Transverse colon (tissue), 4 donors: ENCODE data around the gene DOCK8. TPM values are rescaled to one million over a fixed set of nuclear protein-coding genes. Genes with fewer than 3 reads are reported as not detected.

Experiments used
- DNase-seq: peaks from one replicate; pipeline ENCODE4 v3.0.0-alpha.2; 2019
- H3K27ac ChIP-seq, 4 donors: fragments of 200-600 bp; sonication (generic); 2 replicates each; pipeline ENCODE4 v1.5.1; 2016 to 2018; ENCODE audit warnings: inconsistent platforms in 4 of 4
- H3K27me3 ChIP-seq: fragments of 200-600 bp; sonication (generic); 2 replicates; pipeline ENCODE4 v1.5.1; 2017; ENCODE audit warnings: inconsistent platforms
- H3K36me3 ChIP-seq, 4 donors: fragments of 200-600 bp; sonication (generic); 2 replicates each; pipeline ENCODE4 v1.5.1; 2017 to 2019; ENCODE audit warnings: inconsistent platforms in 4 of 4
- H3K4me1 ChIP-seq, 4 donors: fragments of 200-600 bp; sonication (generic); 2 replicates each; pipeline ENCODE4 v1.5.1; 2017 to 2020; ENCODE audit warnings: inconsistent platforms in 4 of 4
- H3K4me3 ChIP-seq, 4 donors: fragments of 200-600 bp; sonication (generic); 1 replicate in 1 of 4; 2 replicates in 3 of 4; pipeline versions ENCODE4 v1.5.1 to v1.6.1; 2017 to 2019; ENCODE audit warnings: inconsistent platforms in 4 of 4
- H3K9me3 ChIP-seq, 2 donors: fragments of 200-600 bp; sonication (generic); 2 replicates each; pipeline ENCODE4 v1.5.1; 2017 to 2019; ENCODE audit warnings: inconsistent platforms in 2 of 2
- EP300 ChIP-seq: sonication (generic); formaldehyde crosslinking; IDR thresholded peaks from one replicate; pipeline ENCODE4 v1.6.1; 2017; ENCODE audit warnings: antibody characterized with exemption, low read depth
- POLR2A ChIP-seq: fragments of 450-650 bp; IDR thresholded peaks from one replicate; pipeline ENCODE4 v1.6.1; 2016; ENCODE audit warnings: antibody characterized with exemption, mild to moderate bottlenecking, moderate library complexity
- POLR2AphosphoS5 ChIP-seq, 3 donors: sonication (generic); formaldehyde crosslinking; IDR thresholded peaks; one replicate each; pipeline ENCODE4 v1.6.1; 2016; ENCODE audit warnings: antibody characterized with exemption in 3 of 3
- WGBS, 2 donors: methylation state at CpG; one replicate each; pipeline ENCODE4 v1.1.5; 2018; ENCODE audit warnings: low coverage in 1 of 2; 5-methylcytosine and 5-hydroxymethylcytosine counted together
- in situ Hi-C, 4 donors: fragments of 200-750 bp; cut with MboI; loops; one replicate each; pipeline versions ENCODE4 v1.15.0 to v1.15.1; 2017; ENCODE audit warnings: low sequenced_read_pairs in 3 of 4, low pct_ligation_motif_present in 1 of 4, low pct_unique_long_range_greater_than_20kb in 1 of 4
- intact Hi-C: fragments of 100-400 bp; cut with DNase I; formaldehyde crosslinking; loops from one replicate; pipeline ENCODE4 v1.15.1; 2023; ENCODE audit warnings: low total_unique reads
- total RNA-seq, 4 donors: library from RNA; depleted of rRNA; stranded (reverse); fragments of >200 nt; gene quantifications; one replicate each; pipeline ENCODE4 v1.1.0, GENCODE V29; 2016
- TF ChIP-seq, protein P1 (sequence below), 5 experiments: fragments of 200-600 bp in 3 of 5; fragments of 450-650 bp in 2 of 5; sonication (generic) in 3 of 5; IDR thresholded peaks; 1 replicate in 2 of 5; 2 replicates in 3 of 5; pipeline ENCODE4 v1.5.1; 2016 to 2017; ENCODE audit warnings: antibody characterized with exemption in 5 of 5, inconsistent platforms in 3 of 5, mild to moderate bottlenecking in 2 of 5, moderate library complexity in 1 of 5

Gene DOCK8
- total RNA-seq, 4 donors from 2014 or later, result 11.2 to 59.5 (median 14.7) TPM

DNA sequence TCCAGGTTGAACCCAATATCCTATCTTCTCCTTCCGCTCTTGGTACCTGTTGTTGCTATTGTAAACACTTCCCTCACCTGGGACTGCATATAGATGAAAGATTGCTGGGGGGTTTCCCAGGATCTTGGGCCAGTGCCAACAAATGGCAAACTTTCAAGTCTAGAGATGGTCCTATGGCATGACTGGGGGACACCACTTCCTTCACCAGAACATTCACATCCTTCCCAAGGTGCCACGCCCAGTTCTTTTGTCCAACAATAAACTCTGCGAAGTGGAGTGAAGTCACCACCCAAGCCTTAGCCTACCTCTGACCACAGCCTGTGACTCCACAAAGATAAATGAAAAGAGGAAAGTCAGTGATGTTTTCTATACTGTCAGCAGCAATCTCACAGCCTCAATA, 34.4 kb downstream of the DOCK8 start:
- no peak for DNase-seq
- Histone ChIP-seq H3K27me3 (no peaks in the 10 kb centered on the region), H3K4me3 (no peak overlapping the region), H3K9me3 (no peaks in the 10 kb centered on the region), H3K27ac (no peak overlapping the region), H3K36me3 (no peaks in the 10 kb centered on the region), H3K4me1 (no peaks in the 10 kb centered on the region)
- intact Hi-C loops, result no loop called here
- WGBS, 2 donors, result 70 to 88% methylated on average over 2 to 3 of the region's 3 CpGs
- no peak for TF ChIP-seq POLR2AphosphoS5 (IDR thresholded peaks at IDR 0.05)
- TF ChIP-seq EP300, result no peak
- TF ChIP-seq, protein P1, sequence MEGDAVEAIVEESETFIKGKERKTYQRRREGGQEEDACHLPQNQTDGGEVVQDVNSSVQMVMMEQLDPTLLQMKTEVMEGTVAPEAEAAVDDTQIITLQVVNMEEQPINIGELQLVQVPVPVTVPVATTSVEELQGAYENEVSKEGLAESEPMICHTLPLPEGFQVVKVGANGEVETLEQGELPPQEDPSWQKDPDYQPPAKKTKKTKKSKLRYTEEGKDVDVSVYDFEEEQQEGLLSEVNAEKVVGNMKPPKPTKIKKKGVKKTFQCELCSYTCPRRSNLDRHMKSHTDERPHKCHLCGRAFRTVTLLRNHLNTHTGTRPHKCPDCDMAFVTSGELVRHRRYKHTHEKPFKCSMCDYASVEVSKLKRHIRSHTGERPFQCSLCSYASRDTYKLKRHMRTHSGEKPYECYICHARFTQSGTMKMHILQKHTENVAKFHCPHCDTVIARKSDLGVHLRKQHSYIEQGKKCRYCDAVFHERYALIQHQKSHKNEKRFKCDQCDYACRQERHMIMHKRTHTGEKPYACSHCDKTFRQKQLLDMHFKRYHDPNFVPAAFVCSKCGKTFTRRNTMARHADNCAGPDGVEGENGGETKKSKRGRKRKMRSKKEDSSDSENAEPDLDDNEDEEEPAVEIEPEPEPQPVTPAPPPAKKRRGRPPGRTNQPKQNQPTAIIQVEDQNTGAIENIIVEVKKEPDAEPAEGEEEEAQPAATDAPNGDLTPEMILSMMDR (IDR thresholded peaks at IDR 0.05), result no peak
- no peak for TF ChIP-seq POLR2A
- in situ Hi-C loops, result no loop called here

DNA sequence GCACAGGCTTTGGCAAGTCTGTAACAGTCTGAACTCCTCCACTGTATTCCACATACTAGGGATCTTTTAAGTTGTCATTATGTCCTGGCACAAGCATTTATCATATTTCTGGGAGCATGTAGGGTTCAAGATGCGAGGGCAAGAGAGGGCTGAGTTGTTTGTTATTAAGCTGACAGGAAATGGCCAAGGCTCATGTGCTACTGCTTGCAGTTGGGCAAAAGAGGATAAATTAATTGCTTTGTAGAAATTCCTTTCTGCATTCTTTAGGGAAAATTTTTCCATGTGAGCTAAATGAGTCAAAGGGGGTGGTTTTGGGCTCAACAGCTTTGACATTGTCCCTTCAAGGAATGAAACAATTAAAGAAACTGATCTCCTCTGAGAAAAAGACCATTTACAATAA, 35.4 kb downstream of the DOCK8 start:
- Histone ChIP-seq H3K4me3 (no peak overlapping the region), H3K27me3 (no peaks in the 10 kb centered on the region), H3K9me3 (no peaks in the 10 kb centered on the region), H3K36me3 (no peaks in the 10 kb centered on the region), H3K4me1 (no peaks in the 10 kb centered on the region), H3K27ac (no peak overlapping the region)
- 73% methylated on average over 1 of the region's 1 CpG; no CpG with 5 or more reads in 1 of the 2 donors for WGBS, 2 donors
- in situ Hi-C loops (no loop called here), intact Hi-C loops (no loop called here)
- TF ChIP-seq POLR2AphosphoS5 (IDR thresholded peaks at IDR 0.05) (no peak), EP300 (no peak), POLR2A (no peak)
- TF ChIP-seq, protein P1 (IDR thresholded peaks at IDR 0.05), result no peak
- DNase-seq, result no peak

DNA sequence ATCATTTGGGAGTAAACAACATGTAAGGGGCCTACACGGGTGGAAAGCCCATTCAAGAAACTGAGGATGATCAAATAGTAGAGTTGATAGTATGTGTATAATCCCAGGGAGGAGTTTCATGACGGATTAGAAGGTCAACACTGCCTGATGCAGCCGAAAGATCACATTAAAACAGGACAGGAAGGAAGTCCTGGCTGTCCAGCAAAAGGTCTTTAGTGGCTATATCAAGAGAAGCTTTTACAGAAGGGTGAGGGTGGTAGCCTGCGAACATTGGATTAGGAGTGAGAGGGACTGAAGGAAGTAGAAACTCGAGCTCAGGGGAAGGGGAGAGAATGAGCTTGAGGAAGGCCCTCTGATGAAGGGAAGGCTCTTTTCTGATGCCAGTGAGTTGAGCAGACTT, 36.0 kb downstream of the DOCK8 start:
- H3K4me1 ChIP-seq, result no peaks in the 10 kb centered on the region
- H3K36me3 ChIP-seq, result no peaks in the 10 kb centered on the region
- 63 to 71% methylated on average over 5 of the region's 5 CpGs for WGBS, 2 donors
- in situ Hi-C loops (no loop called here), intact Hi-C loops (no loop called here)
- no peaks in the 10 kb centered on the region for H3K9me3 ChIP-seq
- H3K27me3 ChIP-seq, result no peaks in the 10 kb centered on the region
- DNase-seq, result no peak
- no peak overlapping the region for H3K4me3 ChIP-seq
- TF ChIP-seq, protein P1 (IDR thresholded peaks at IDR 0.05), result no peak
- TF ChIP-seq POLR2AphosphoS5 (IDR thresholded peaks at IDR 0.05) (no peak), EP300 (no peak), POLR2A (no peak)
- no peak overlapping the region for H3K27ac ChIP-seq

DNA sequence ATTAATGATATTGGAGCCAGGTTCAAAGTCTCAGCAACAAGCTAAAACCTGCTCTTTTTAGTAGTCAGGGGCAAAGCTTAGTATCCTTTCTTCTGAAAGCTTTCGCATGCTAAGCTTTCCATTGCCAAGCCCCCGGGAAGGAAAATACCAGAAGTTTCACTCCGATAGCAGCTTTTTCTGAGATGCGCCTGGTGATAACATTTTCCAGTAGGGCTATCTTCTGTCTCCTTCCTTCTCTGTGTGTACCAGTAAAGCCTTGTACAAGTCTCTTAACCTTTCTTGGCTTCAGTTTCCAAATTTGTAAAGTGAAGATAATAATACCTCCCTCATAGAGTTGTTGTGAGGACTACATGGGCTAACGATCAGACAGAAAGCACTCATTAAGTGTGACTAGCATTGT, 36.7 kb downstream of the DOCK8 start:
- no peak overlapping the region for H3K27ac ChIP-seq
- H3K4me1 ChIP-seq, result no peaks in the 10 kb centered on the region
- no peaks in the 10 kb centered on the region for H3K27me3 ChIP-seq
- no peaks in the 10 kb centered on the region for H3K9me3 ChIP-seq
- in situ Hi-C loops (no loop called here), intact Hi-C loops (no loop called here)
- no peak overlapping the region for H3K4me3 ChIP-seq
- no peaks in the 10 kb centered on the region for H3K36me3 ChIP-seq
- DNase-seq, result no peak
- TF ChIP-seq POLR2AphosphoS5 (IDR thresholded peaks at IDR 0.05) (no peak), POLR2A (no peak), EP300 (no peak)
- TF ChIP-seq, protein P1 (IDR thresholded peaks at IDR 0.05), result no peak
- 77 to 92% methylated on average over 5 of the region's 5 CpGs for WGBS, 2 donors
